SH-SY5Y (cell line): ENCODE measurements around the gene TSEN54.

Source experiments
- GATA2 ChIP-seq: IDR thresholded peaks from 2 replicates; pipeline ENCODE4 v1.6.1; 2011; ENCODE audit warnings: mild to moderate bottlenecking, low read depth, low read length
- GATA3 ChIP-seq: IDR thresholded peaks from 2 replicates; pipeline ENCODE4 v1.6.1; 2011; ENCODE audit warnings: low read depth, mild to moderate bottlenecking, low read length, moderate library complexity

GRCh38 chr17:75549246-75550138 lies 33.2 kb downstream of the TSEN54 start:
- no peak for TF ChIP-seq GATA2
- no peak for TF ChIP-seq GATA3
